Measurements from ENCODE around the gene YY2.

The YY2 gene

DNA sequence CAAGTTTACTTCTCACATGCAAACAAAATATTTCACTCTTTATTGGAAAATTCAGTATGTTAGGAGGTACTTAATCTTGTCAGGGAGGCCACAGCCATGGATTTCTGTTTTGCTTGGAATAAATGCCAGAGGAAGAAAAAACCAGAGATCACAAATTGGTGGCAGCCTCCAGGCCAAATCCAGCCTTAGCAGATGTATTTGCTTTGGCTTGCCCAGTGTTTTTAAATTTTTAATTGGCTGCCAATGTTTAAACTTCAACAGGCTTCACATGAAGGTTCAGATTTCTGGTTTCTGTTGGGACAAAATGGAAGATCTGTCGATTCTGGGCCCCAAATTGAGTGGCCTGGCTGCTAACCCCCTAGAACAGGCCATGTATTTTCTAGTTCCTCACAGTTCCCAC is 19.2 kb downstream of the YY2 start:
- no peak for DNase-seq (ENCODE audit: low spot score)

- DNase-seq (ENCODE audit: low spot score): no peak
Measured at GRCh38 chrX:21881881-21882574, 26.2 kb downstream of the YY2 start.

DNA sequence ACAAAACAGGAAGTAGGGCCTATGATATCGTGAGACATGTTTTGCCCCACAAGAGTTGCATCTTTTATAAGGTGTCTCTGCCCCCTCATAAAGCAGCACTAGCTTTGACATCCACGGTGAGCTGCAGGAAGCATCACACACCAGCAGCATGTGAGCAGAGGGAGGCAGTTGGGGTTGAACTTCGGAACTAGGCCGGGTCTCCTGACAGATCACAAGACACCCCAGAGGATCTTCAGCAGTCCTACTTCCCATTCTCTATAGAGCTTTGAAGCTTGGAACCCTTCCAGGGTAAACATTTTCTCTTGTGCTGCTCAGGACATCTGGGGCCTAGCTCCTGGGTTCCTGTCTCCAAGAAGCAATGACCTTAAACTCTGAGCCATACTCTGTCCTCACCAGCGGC is 27.5 kb downstream of the YY2 start:
- no peak for DNase-seq (ENCODE audit: low spot score)

DNA sequence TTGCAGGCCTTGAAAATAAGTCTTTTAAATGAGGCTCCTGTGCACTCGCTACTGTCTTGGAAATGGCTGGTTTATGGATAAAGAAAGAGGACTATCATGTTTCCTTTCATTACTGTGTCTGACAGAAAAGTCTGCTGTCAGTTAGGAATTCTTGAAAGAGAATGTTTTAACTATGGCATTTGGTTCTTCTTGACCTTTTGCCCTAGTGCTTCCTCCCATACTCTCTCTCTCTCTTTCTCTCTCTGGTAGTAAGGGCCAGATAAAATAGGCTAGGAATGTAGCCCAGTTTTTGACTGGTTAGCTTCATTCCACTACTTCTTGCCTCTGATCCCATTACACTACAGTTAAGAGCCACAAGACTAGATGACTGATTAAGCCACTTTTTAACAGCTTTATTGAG is 29.8 kb downstream of the YY2 start:
- no peak for DNase-seq (ENCODE audit: low spot score)

GRCh38 chrX:21905313-21905712 is 49.5 kb downstream of the YY2 start:
- DNase-seq (ENCODE audit: low spot score): no peak

GRCh38 chrX:21905953-21906352 is 50.2 kb downstream of the YY2 start:
- no peak for DNase-seq (ENCODE audit: low spot score)

DNA sequence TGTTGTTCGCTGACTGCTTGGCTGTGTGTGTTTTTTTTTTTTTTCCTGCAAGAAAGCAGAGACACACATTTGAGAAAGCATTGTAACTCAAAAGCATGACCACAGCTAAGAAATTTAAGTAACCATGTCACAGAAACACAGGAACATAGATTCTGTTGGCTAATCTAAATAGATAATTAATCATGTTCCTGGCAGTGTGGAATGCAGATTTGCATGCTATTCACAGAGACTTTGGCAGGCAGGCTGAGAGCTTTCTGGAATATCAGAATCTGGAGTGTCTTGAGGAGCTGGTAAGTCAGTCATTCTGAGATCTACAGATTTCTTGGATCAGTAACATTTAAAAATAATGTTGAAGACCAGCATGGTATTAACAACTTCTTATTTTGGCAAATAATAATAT is 51.5 kb downstream of the YY2 start:
- no peak for DNase-seq (ENCODE audit: low spot score)
